Stimulated activated CD8-positive, alpha-beta memory T cell treated with anti-CD3 and anti-CD28 coated beads, Interleukin-12 subunit alpha, Interleukin-12 subunit beta, amount 100 ng/mL, for 1 hour (primary cell): ENCODE data around the gene LRRC57.
"Not testable (repeated sequence)": the region's sequence is repeated elsewhere in the genome, so short reads cannot be mapped to it uniquely, and the experiment has no call there.

Experiments used
- DNase-seq: peaks from one replicate; pipeline ENCODE4 v3.0.0-alpha.2; 2020; ENCODE audit warnings: low read depth

Gene LRRC57

GRCh38 chr15:42548249-42549031 is at the start of gene LRRC57, which contains the start of gene HAUS2:
Gene LRRC57, minus strand, starts transcription at chr15:42548793. Its CDS starts 359 bp downstream, at chr15:42548434.
Gene HAUS2, plus strand, starts transcription at chr15:42548838. Its CDS starts 35 bp downstream, at chr15:42548873.
- DNase-seq = peak; percentile 78

DNA sequence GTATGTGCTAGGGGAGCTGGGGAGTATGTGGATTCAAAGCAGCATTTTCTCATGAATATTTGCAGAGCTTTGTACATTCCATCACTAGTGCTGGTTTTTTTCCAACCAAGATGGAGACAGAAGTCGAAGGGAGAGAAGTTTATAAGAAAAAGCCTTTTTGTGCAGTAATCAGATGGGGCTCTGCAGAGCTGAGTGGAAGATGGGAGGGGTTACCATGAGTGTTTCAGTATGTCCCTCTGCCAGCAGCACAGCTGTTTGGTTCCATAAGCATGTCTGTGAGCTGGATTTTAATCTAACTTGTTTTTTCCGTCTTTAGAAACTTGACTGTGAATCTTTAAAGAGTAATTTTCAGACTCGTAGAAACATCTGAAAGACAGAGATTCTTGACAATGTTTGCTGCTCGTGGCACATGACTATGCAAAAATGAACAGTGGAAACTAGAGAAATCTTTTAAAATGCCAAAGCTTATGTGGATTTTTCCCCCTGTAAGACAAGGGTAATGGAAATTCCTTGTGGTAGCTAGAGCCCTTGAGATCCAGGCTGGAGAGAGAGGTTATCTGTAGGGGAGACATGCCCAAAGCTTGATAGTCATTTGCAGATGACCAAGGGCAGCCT is 47.1 kb upstream of the LRRC57 start:
- DNase-seq = no peak

DNA sequence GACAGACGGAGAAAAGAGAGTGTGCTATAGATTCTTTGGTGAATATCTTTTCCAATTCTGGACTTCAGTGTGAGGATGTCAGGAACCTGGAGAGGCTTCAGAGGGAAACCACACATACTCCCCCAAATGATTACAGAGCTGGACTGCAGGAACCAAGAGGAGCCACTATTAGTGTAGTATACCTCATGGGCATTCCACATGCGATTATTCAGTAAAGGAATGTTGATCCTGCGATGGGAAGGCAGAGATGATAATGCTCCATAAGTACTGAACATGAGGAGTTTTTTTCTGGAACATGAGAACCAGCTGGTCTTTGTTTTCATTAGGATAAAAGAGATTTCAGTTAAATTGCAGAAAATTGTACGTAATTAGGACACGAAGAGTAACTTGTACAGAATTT is 45.5 kb upstream of the LRRC57 start:
- DNase-seq = no peak

- no peak for DNase-seq
Observed at GRCh38 chr15:42593143-42593542, 44.5 kb upstream of the LRRC57 start.

DNA sequence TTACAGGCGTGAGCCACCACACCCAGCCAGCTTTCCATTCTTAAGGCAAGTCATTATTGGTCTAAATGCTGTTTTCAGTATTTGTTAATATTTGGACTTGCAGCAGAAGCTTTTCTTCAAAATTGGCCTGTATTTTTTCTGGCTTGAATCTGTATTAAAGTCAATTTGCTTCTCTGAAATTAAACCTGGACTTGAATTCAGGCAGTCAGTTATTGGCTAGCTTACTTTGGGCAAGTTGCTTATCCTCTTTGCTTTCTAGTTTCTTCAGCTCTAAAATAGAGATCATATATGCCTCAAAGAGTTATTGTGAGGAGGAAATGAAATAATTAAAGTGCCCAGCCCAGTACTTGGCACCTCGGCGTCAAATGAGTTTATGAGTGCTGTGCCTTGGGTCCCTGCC is 44.1 kb upstream of the LRRC57 start:
- DNase-seq = no peak

DNA sequence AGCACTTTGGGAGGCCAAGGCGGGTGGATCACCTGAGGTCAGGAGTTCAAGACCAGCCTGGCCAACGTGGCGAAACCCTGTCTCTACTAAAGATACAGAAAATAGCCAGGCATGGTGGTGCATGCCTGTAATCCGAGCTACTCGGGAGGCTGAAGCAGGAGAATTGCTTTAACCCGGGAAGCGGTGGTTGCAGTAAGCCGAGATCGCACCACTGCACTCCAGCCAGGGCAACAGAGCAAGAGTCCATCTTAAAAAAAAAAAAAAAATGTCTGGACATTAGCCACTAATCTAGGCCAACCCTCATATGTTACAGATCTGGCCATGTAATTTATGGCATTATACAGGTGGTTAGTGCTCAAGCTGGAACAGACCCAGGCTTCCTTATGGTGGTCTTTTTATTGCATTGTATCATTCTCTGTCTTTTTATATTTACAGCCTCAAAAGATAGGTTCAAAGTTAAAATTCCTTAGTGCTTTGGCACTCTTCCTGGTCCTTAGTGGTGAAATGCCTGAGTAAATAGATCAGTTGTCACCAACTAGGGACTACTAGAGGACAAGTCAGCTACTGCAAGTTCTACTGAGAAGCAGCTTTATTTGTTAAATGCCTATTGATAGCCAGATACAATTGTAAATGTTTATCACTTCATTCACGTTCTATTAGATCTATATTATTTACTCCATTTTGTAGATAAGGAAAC is 42.8 kb upstream of the LRRC57 start:
- DNase-seq = no peak

DNA sequence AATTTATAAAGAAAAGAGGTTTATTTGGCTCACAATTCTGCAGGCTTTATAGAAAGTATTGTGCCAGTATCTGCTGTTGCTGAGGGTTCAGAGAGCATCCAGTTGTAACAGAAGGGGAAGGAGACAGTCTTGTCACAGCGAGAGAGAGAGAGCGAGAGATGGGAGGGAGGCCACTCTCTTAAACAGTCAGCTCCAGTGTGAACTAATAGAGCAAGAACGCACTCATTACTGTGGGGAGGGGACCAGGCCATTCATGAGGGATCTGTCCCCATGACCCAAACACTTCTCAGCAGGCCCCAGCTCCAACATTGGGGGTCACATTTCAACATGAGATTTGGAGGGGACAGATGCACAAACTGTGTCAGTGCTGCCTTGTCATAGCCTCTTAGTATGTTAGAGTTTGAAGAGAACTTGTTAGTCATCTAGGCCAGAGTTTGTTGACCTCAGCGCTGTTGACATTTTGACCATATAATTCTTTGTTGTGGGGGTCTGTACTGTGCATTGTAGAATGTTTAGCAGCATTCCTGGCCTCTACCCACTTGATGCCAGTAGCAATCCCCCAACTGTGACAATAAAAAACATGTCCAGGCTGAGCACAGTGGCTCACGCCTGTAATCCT is 42.1 kb upstream of the LRRC57 start:
- no peak for DNase-seq

GRCh38 chr15:42584031-42584765 is 35.6 kb upstream of the LRRC57 start:
- no peak for DNase-seq

GRCh38 chr15:42582569-42583375 is 34.2 kb upstream of the LRRC57 start:
- DNase-seq = no peak

- DNase-seq = peak; percentile 63
Observed at GRCh38 chr15:42581272-42581730, 32.7 kb upstream of the LRRC57 start.

GRCh38 chr15:42578984-42579537 is 30.5 kb upstream of the LRRC57 start:
- no peak for DNase-seq

DNA sequence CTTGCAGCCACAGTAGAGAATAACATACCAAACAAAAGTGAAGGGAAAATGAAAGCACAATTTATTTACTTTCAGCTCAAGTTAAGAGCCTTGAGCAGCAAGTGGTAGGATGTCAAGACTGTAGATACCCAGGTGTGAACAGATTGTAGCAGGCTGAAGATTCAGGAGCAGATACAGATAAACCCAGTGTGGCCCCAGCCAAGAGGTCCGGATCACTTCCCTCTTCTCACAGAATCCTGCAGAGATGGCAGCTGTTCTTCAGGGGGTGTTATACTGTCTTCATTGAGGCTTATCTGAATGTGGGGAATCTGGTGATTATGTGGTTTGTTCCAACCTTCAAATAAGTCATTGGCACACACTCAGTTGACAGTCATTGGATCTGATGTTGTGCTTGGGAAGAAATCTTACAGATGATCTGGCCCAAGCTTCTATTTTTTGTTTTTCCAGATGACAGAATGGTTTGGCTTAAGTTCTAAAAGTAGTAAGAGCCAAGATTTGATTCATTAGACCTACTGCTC is 29.0 kb upstream of the LRRC57 start:
- no peak for DNase-seq

DNA sequence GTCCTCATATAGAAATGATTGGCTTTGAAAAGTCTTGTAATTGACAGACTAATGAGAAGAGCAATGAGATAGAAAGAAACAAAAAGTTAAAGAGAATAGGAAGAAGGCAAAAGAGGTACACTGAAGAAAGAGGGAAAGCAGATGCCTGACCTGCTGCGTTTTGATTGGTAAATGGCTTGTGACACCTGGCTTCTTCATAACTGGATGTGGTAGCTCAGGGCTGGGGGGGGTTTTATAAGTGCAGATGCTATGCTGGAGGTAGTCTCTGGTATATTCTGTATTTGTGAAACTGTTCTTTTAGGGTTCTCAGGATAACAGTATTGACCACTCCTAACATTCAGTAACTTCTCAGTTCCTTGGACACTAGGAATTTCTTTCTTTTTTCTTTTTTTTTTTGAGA is 28.2 kb upstream of the LRRC57 start:
- DNase-seq = no peak

DNA sequence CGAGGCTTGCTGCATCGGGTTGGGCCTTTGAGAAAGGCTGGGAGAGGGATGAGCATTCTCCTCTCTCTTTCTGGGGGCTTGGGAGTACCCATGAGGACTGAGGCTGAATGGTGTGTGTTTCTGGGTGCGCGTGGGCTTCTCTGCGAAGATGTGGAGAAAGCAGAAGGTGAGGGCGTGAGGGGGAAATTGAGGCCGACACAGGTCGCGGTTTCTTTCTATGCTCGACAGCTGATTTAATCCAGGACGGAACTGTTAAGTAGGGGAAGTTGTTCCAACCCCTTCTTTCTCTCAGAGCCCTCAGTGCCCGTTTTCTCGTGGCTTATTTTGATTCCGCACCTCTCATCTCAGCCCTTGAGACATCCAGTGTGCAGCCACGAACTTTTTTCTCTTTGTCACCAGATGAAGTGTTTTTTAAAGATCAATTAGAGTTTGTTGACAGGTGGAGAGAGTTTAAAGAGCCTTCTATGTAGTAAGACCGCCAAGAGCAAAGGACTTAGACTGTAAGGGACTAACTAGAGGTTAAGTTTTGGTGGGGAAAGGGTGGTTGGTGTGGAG is 27.5 kb upstream of the LRRC57 start:
- no peak for DNase-seq

GRCh38 chr15:42575188-42576039 is 26.8 kb upstream of the LRRC57 start, which contains the start of gene STARD9:
Gene STARD9, plus strand, starts transcription at chr15:42575606. Its CDS starts 110 bp downstream, at chr15:42575716.
- peak; percentile 87 for DNase-seq

DNA sequence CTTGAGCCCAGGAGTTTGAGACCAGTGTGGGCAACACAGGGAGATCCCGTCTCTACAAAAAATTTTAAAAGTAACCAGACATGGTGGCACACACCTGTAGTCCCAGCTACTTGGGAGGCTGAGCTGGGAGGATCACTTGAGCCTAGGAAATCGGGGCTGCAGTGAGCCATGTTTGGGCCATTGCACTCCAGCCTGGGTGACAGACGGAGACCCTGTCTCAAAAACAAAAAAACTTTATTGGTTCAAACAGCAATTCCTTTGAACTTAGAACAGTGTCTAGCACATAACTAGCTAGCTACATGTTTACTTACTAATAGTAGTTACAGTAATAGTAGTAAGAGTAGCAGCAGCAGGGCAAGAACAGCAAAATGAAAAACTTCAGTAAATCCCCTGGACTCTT is 10.1 kb upstream of the LRRC57 start:
- no peak for DNase-seq

DNA sequence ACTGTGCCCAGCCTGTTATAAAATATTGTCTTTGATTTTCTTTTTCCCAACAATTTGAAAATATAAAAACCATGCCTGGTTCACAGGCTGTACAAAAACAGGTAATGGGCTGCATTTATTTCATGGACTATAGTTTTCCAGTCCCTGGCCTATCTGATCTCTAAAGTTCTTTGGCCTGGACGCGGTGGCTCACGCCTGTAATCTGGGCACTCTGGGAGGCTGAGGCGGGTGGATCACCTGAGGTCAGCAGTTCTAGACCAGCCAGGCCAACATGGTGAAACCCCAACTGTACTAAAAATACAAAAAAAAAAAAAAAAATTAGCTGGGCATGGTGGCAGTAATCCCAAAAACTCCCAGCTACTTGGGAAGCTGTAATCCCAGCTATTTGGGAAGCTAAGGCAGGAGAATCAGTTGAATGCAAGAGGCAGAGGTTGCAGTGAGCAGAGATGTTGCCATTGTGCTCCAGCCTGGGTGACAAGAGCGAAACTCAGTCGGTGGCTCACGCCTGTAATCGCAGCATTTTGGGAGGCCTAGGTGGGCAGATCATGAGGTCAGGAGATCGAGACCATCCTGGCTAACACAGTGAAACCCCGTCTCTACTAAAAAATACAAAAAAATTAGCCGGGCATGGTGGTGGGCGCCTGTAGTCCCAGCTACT is 8.1 kb upstream of the LRRC57 start:
- not testable (repeated sequence) for DNase-seq

- no peak for DNase-seq
Observed at GRCh38 chr15:42553554-42553953, 5.0 kb upstream of the LRRC57 start.
